GM19324 (cell line): Measurements from ENCODE around the gene SLC39A3.

Experiments
- ATAC-seq: cut with Tn5 transposase; IDR thresholded peaks from one replicate; pipeline ENCODE4 v1.9.1; 2021; ENCODE audit warnings: mild to moderate bottlenecking, moderate library complexity; ENCODE audit not compliant: unreplicated experiment, low FRiP score

Gene SLC39A3

DNA sequence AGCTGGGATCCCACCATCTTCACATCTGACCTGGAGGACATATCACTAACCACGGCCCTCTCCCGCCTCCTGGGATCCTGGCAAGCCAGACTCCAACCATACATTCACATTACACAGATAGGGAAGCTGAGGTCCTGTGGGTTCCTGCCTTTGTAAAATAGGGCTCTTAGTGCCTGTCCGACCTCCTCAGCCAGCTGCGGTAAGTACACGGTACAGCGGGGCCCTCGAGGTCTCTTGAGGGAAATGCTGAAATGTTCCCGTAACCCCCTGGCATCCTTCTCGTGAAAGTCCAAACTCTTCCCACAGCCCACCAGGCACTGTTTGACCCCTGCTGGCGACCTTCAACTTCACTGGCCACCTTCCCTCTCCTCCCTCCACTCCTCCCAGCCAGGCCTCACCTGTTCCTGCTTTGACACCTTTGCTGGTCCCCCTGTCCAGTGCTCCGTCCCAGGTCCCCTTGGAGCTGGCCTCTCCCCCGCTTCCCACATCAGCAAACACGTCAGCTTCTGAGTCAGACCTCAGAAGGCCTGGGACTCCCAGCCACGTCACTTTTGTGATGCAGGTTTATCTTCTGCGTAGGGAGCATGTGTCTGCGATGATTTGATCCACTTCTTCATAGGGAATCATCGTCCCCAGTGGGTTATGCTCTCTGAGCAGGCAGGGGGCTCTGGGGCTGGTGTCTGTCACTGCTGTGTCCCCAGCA, 28.5 kb downstream of the SLC39A3 start:
- ATAC-seq, result no peak

DNA sequence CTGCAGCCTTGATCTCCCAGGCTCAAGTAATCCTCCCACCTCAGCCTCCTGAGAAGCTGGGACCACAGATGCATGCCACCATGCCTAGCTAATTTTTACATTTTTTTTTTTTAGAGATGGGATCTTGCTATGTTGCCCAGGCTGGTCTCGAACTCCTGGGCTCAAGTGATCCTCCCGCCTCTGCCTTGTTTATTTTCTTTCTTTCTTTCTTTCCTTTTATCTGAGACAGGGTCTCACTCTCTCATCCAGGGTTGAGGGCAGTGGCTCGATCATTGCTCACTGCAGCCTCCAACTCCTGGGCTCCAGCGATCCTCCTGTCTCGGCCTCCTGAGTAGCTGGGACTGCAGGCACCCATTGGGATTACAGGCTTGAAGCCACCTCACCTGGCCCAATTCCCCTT, 33.6 kb downstream of the SLC39A3 start:
- ATAC-seq, result no peak

DNA sequence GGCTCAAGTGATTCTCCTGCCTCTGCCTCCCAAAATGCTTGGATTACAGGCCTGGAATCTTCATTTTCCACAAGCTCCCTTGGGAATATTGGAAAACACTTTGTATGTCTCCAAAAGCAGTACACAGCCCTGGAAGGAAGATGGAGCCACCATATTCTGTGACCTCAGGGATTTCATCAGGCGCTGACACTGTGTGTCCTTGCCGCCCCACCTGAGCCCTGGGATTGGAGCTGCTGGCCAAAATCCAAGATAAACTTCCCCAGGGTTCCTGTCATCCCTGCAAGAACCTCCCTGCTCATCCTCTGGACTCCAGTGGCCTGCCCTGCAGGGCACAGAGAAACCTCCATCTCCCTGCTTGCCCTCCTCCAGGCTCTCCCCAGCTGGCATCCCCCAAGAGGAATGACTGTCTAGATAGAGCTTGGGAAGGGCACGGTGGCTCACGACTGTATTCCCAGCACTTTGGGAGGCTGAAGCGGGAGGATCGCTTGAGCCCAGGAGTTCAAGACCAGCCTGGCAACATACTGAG, 36.1 kb downstream of the SLC39A3 start:
- ATAC-seq, result no peak

DNA sequence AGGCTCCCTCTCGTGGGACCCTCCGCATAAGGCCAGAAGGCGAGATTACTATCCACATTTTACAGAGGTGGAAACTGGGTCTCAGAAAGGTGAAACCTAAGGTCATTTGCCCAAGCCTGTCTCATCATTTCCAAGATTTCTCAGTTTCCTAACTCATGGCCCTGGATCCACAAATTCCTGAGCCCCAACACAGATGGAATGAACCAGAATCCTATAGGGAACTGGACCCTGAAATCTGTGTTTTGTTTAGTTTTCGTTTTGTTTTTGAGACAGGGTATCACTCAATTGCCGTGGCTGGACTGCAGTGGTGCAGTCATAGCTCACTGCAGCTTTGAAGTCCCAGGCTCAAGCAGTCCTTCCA, 36.8 kb downstream of the SLC39A3 start:
- ATAC-seq, result no peak

DNA sequence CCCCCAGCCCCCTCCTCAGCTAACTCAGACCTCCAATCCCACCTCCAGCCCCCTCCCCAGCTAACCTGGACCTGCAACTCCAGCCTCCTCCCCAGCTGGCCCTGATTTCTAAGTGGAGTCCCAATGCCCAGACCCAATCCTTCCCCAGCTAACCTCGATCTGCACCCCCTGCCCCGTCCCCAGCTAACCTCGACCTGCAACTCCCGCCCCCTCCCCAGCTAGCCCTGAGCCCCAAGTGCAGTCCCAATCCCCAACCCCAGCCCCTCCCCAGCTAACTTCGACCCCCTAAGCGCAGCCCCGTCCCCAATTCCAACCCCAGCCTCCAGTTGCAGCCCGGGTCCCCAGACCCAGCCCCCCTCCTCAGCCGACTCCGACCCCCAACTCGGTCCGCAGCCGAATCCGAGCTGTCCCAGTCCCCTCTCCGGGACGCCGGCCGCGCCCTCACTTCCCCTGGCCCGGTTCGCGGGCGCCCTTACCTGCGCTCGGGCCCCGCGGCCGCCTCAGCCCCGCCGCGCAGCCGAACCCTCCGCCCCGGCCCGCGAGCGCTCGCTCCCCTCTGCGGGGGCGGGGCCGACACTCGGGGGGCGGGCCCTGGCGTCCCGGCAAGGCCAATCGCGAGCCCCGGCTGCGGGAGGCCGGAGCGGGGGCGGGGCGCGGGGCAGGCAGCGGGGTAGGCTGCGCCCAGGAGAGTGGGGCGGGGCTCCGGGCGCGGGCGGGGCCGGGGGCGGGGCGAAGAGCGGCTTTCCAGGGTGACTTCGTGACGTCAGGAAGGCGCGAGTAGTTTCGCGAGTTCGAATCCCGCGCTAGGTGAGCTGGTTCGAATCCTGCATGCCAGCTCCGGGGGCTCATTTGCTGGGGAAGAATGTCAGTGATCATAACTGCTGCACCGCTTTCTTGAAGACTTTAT, 37.4 kb downstream of the SLC39A3 start, which contains the start of gene GNG7:
Gene GNG7, minus strand, starts transcription at position 525 of the 907 bp plus-strand sequence. CDS start 182,006 bp downstream, outside the sequence.
- peak; percentile 78 for ATAC-seq

DNA sequence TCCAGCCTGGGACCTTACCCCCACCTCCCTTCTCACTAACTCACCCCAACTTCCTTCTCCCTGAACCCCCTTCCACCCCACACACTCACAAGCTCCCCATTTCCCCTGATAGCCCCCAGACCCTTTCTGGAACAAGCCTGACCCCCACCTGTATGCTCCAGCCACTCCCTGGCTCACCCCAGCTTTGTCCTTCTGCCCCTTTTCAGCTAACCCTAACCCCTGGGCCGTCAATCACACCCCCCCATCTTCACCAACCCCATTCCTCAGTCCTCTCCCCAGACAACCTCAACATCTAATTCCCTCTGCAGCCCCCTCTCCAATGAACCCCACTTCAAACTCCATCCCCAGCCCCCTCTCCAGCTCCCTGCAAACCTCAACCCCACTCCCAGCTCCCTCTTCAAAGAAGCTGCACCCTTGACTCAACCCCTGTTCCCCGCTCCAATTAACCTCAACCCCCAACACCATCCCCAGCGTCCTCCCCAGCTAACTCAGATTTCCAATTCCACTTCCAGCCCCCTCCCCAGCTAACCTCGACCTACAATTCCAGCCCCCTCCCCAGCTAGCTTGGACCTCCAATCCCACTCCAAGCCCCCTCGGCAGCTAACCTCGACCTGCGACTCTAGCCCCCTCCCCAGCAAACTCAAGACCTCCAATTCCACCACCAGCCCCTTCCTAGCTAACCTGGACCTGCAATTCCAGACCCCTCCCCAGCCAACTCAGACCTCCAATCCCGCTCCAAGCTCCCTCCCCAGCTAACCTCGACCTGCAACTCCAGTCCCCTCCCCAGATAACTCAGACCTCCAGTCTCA, 38.3 kb downstream of the SLC39A3 start:
- ATAC-seq, result no peak

DNA sequence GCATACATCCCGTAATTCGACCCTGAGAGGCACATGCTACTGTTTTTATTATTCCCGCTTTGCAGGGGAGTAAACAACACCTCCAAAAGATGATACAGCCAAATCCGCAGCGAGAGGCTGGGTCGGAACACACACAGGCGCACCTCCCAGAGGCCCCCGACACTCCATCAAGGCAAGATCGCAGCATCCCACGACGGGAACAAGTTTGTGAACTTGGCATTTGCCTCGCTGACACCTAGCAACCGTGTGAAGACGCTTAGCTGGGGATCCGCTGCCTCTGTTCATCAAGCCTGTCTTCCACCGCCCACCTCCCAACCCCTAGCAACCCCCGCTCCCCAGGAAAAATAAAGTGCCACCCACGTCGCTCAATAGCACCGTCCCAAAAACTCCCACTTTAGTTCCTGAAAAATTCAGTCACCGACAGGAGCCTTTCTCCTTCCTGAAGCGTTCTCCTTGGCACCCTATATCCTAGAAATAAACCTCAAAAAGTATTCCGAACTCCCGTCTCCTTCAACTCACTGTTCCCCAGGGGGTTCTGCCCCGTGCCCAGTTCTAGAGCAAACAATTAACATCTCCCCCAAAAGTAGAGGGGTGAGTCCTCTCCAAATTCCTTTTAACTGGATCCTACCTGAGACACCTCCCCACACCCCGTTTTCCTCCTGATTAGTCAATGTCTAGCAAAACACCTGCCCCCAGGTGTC, 39.0 kb downstream of the SLC39A3 start:
- ATAC-seq, result no peak

DNA sequence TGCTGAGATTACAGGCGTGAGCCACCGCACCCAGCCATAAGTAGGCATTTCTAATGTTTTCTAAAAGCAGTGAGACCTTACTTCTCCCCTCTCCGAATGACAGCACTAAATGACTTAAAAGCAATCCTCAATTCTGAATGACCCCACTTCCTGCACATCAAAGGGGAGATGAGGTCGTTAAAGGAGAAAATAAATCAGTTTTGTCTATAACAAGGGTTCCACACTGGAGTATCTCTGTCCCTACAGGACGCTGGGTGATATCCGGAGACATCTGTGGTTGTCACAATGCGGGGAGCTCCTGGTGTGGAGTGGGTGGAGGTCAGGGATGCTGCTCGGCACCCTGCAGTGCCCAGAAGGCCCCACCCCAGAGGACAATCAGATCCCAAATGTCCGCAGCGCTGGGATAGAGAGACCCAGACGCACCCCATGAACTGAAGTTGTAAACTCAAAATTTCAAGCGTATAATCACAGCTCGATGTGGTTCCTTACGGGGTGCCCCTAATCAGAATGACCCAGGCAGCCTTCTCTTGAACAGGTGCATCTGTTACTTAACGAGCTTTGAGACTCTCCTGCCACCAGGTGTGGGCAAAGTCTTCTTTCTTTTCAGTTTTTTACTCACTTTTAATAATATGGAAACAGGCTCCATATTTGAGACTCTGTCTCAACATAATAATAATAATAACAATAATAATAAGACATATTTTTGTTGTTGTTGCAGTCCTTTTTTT, 40.2 kb downstream of the SLC39A3 start:
- no peak for ATAC-seq

DNA sequence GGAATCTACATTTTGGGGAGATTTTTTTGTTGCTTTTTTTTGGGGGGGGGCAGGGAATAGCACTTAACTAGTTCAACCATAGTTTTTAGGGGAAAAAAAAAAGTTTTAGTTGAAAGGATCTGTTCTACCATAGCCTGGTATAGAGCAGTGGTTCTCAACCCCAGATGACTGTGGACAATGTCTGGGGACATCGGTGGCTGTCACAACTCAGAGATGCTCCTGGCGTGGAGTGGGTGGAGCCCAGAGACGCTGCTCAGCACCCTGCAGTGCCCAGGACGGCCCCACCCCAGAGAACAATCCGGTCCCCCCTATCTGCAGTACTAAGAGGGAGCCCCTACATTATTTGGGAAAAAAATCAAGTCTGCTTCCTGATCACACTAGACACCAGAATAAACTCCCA, 45.6 kb downstream of the SLC39A3 start:
- ATAC-seq, result no peak

DNA sequence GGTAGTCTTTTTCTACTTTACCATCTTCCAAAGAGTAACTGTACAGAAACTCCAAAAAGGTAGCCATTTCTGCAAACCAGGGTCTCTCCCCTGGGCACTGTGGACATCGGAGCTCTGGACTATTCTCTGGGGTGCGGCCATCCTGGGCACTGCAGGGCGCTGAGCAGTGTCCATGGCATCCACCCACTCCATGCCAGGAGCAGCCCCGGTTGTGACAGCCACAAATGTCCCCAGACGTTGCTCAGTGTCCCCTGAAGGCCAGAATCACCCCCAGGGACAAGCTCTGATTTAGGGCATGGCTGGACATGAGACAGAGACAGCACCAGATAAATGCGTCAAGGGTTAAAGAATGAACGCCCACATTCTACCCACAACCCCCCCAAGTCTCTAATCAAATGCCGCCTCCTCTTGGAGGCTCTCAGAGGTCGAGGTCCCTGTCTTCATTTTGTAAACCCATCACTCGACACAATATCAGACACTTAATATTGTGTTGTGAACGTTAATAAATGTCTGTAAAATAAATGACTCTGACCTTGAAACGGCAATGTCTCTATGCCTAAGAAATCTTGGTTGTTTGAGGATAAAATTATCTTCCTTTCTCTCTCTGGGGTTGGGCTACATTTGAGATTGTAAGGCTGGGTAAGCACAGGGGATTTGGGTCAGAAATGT, 46.2 kb downstream of the SLC39A3 start:
- no peak for ATAC-seq

DNA sequence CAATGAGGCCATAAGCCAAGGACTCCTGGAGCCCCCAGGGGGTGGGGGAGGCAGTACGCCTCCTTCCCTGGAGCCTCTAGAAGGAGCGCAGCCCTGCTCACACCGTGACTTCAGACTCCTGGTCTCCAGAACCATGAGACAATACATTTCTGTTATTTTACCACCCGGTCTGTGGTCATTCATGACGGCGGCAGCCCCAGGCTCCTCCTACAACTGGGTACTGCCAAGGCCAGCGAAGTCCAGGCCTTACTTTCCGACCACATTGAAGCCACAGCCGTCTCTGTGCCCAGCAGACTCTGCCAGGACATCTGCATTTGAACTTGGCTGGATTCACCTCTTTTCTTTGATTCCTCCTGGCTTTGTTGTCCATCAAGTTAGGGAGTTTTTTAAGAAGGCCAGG, 47.9 kb downstream of the SLC39A3 start:
- no peak for ATAC-seq

DNA sequence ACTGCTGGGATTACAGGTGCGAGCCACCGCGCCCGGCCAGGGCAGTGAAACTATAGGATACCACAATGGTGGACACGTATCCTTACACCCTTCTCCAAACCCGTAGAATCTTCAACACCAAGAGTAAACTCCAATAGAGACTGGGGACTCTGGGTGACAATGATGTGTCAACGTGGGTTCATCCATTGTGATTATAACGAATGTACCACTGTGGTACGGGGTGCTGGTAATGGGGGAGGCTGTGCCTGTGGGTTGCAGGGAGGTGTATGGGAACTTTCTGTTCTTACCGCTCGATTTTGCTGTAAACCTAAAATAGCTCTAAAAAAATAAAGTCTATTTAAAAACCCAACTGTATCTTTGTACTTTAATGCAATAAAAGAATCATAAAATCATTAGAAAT, 49.0 kb downstream of the SLC39A3 start:
- ATAC-seq, result no peak

DNA sequence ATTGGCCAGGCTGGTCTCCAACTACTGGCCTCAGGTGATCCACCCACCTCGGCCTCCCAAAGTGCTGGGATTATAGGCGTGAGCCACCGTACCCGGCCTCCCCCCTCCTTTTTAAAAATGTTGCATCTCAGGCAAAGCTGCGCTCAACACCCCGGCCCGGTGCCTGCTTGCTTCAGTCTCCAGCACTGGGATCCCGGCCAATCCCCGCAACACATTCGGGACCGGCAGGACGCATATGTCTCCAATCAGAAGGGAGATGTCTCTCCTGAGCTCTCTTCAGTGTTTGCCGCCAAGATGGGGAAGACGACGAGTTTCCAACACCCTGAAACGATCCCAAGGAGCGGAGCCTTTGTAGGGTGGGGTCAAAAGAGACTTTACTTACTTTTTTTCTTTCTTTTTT, 53.5 kb downstream of the SLC39A3 start:
- no peak for ATAC-seq

DNA sequence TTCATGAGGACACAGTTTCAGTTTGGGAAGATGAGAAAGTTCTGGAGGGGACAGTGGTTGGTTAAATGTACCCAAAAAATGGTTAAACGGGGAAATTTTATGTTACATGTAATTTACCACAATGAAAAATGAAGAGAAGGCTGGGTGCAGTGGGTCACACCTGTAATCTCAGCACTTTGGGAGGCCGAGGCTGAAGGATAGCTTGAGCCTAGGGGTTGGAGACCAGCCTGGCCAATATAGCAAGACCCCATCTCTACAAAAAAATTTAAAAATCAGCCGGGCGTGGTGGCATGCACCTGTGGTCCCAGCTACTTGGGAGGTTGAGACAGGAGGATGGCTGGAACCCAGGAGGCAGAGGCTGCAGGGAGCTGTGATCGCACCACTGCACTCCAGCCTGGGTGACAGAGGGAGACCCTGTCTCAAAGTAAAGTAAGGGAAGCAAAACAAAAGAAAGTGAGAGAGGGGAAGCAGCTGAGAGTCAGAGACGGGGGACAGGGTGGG, 54.6 kb downstream of the SLC39A3 start:
- ATAC-seq, result no peak

DNA sequence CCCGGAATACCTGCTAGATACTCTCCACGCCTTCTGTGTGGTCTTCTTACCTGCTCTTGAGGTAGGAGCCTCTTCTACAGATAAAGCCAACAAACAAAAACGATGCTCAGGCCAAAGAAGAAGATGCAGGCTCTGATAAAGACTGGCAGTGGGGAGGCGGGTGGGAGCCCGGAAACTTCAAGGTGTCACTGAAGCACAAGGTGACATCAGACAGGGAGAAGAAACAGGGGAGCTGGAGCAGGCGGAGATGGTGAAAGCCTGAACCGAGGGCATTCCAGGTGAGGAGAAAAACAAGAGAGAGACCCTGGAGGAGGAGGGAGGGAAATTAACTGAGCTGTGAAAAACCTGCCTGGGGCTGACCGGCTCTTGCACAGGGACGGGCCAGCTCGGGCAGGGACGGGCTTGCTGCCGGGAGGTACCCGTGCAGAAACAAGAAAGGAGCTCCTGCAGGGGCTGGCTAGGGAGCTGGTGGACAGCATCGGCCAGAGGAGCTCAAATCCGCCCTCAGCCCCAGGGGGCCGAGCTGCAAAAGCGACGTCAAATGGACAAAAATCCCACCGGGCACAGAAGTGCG, 56.3 kb downstream of the SLC39A3 start:
- ATAC-seq, result no peak
